Measurements from ENCODE around the gene FAM25G.

Gene FAM25G

GRCh38 chr10:47445720-47446119 is 45.8 kb downstream of the FAM25G start:
- DNase-seq: no peak

GRCh38 chr10:47444047-47444446 is 47.5 kb downstream of the FAM25G start:
- DNase-seq: no peak

GRCh38 chr10:47443145-47443544 is 48.4 kb downstream of the FAM25G start:
- DNase-seq: no peak

- no peak for DNase-seq
Measured at GRCh38 chr10:47442351-47442750, 49.1 kb downstream of the FAM25G start.

GRCh38 chr10:47441938-47442337 is 49.6 kb downstream of the FAM25G start:
- no peak for DNase-seq

- DNase-seq: no peak
Measured at GRCh38 chr10:47440207-47440606, 51.3 kb downstream of the FAM25G start.

GRCh38 chr10:47438857-47439474 is 52.5 kb downstream of the FAM25G start:
- peak; percentile 35 for DNase-seq
